OCI-LY3 (cell line): ENCODE results near the gene DDX39A.

Source experiments
- H2AFZ ChIP-seq: fragments of 200-600, 300-600 bp; shearing (Covaris generic); 2 replicates; pipeline ENCODE4 v1.6.0; 2014; ENCODE audit warnings: antibody characterized with exemption, low read depth, low read length
- H3K27ac ChIP-seq: fragments of 200-600, 300-600 bp; sonication (generic); 2 replicates; pipeline ENCODE4 v1.5.1; 2014; ENCODE audit warnings: mild to moderate bottlenecking, low read length, moderate library complexity, mixed read lengths
- H3K27me3 ChIP-seq: fragments of 200-600, 300-600 bp; sonication (generic); 2 replicates; pipeline ENCODE4 v1.6.1; 2014; ENCODE audit warnings: low read depth, low read length, mixed read lengths
- H3K36me3 ChIP-seq: fragments of 200-600, 300-600 bp; sonication (generic); replicated peaks from 2 replicates; pipeline ENCODE3; 2014; ENCODE audit warnings: low read depth, low read length, mixed read lengths
- H3K4me1 ChIP-seq: fragments of 300-600, 200-600 bp; sonication (generic); 2 replicates; pipeline ENCODE4 v1.6.1; 2014; ENCODE audit warnings: low read length, mixed read lengths
- H3K4me2 ChIP-seq: fragments of 200-600, 300-600 bp; sonication (generic); 2 replicates; pipeline ENCODE4 v1.6.1; 2014; ENCODE audit warnings: low read length, mixed read lengths
- H3K4me3 ChIP-seq: fragments of 300-600, 200-600 bp; sonication (generic); 2 replicates; pipeline ENCODE4 v1.5.1; 2014; ENCODE audit warnings: antibody characterized with exemption, mild to moderate bottlenecking, low read length, moderate library complexity
- H3K79me2 ChIP-seq: fragments of 300-600, 200-600 bp; shearing (Covaris generic); 2 replicates; pipeline ENCODE4 v1.6.1; 2014; ENCODE audit warnings: mild to moderate bottlenecking, low read length, mixed read lengths
- H3K9ac ChIP-seq: fragments of 300-600, 200-600 bp; shearing (Covaris generic); 2 replicates; pipeline ENCODE4 v1.6.0; 2014; ENCODE audit warnings: mild to moderate bottlenecking, low read length, moderate library complexity
- H3K9me3 ChIP-seq: fragments of 200-600, 300-600 bp; shearing (Covaris generic); 2 replicates; pipeline ENCODE4 v1.6.1; 2014; ENCODE audit warnings: low read length, mixed read lengths; ENCODE audit not compliant: insufficient read depth
- H4K20me1 ChIP-seq: fragments of 200-600, 300-600 bp; sonication (generic); 2 replicates; pipeline ENCODE4 v1.6.1; 2016; ENCODE audit warnings: low read length, mixed read lengths; ENCODE audit not compliant: insufficient read depth
- CTCF ChIP-seq: fragments of 200-600, 300-600 bp; sonication (generic); IDR thresholded peaks from 2 replicates; pipeline ENCODE4 v1.5.1; 2014; ENCODE audit warnings: antibody characterized with exemption, low read length, low read depth
- EZH2phosphoT487 ChIP-seq: fragments of 200-600 bp; shearing (Covaris generic); IDR thresholded peaks from 2 replicates; pipeline ENCODE4 v1.6.1; 2018; ENCODE audit warnings: antibody characterized with exemption, mixed run types, low read depth

Gene DDX39A

DNA sequence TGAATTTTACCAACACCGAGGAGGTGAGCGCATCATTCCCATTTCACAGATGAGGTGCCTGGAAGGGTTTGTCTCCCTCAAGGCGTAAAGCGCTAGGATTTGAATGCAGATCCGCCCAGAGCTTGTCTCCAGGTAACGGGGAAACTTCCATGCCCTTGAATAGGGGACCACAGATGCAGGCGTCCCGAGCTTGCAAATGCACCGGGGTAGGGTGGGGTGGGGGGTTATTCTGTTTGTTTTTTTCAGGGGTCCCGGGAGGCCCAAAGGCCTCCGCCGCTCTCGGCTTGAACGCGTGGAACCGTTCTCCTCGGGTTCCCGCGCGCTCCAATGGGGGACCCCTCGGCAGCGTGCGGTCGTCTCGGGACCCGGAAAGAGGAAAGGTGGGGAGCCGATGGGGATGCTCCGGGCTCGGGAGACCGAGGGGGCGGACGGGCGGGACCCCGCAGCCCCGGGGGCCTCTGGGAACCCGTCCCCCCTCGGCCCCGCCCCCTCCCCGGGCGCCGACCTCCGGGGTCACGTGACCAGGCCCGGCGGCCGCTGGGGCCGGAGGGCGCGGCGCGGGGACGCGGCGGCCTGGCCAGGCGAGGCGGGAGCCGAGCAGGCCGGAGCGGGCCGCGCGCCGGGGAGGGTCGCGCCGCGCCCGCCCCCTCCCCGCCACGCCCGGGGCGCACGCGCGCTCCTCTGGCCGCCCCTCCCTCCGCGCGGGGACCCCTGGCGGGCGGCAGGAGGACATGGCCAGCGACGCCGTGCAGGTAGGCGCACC, 13.8 kb upstream of the DDX39A start, which contains the start of gene PKN1:
PKN1 (plus strand) TSS at position 516 of the 763 bp plus-strand sequence; CDS start at position 732, 216 bp downstream.
- TF ChIP-seq CTCF = no peak
- no peak for TF ChIP-seq EZH2phosphoT487
- Histone ChIP-seq H3K27ac (peak within 1 kb of the TSS; percentile 56), H3K4me1 (peaks cover 17% of the 10 kb centered on the region), H4K20me1 (peaks cover 10% of the 10 kb centered on the region), H3K9me3 (no peaks in the 10 kb centered on the region), H3K4me3 (peak within 1 kb of the TSS; percentile 99), H3K27me3 (peaks cover 4% of the 10 kb centered on the region; the same call in 1 of the 2 replicates), H3K9ac (peak within 1 kb of the TSS; percentile 91), H2AFZ (peak within 1 kb of the TSS; percentile 99), H3K79me2 (peaks cover 48% of the 10 kb centered on the region), H3K36me3 (peaks cover 3% of the 10 kb centered on the region), H3K4me2 (peak within 1 kb of the TSS; percentile 98)

DNA sequence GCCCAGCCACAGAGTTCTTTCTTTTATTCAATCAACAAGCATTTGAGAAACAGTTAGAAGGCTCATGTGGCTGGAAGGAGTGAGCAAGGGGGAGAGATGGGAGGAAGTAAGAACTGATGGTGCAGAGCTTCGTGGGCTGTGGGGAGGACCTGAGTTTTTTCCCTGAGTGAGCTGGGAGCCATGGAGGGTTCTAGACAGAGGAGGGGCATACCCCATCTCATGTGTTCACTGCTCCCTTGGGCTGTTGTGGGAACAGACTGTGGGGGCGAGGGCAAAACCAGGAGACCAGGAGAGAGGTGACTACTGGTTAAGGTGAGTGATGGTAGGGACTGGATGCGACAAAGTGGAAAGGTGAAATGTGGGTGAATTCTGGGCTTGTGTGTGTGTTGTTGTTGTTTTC, 11.6 kb upstream of the DDX39A start:
- Histone ChIP-seq H3K27me3 (peaks cover 4% of the 10 kb centered on the region; the same call in 1 of the 2 replicates), H3K9ac (no peak overlapping the region), H3K4me1 (peaks cover 17% of the 10 kb centered on the region), H3K36me3 (peaks cover 3% of the 10 kb centered on the region), H3K9me3 (no peaks in the 10 kb centered on the region), H3K79me2 (peaks cover 30% of the 10 kb centered on the region), H2AFZ (no peak overlapping the region), H3K4me3 (no peak overlapping the region), H4K20me1 (peaks cover 10% of the 10 kb centered on the region), H3K4me2 (no peak overlapping the region), H3K27ac (no peak overlapping the region)
- no peak for TF ChIP-seq CTCF
- no peak for TF ChIP-seq EZH2phosphoT487

- H3K4me2 ChIP-seq = no peak overlapping the region
- peaks cover 4% of the 10 kb centered on the region; the same call in 1 of the 2 replicates for H3K27me3 ChIP-seq
- peaks cover 13% of the 10 kb centered on the region for H3K79me2 ChIP-seq
- no peak overlapping the region for H2AFZ ChIP-seq
- no peaks in the 10 kb centered on the region for H4K20me1 ChIP-seq
- no peaks in the 10 kb centered on the region for H3K9me3 ChIP-seq
- no peak overlapping the region for H3K4me3 ChIP-seq
- TF ChIP-seq CTCF (no peak), EZH2phosphoT487 (no peak)
- no peak overlapping the region for H3K9ac ChIP-seq
- no peak overlapping the region for H3K27ac ChIP-seq
- peaks cover 8% of the 10 kb centered on the region for H3K4me1 ChIP-seq
- no peaks in the 10 kb centered on the region for H3K36me3 ChIP-seq
Measured at GRCh38 chr19:14428882-14429416, 9.8 kb upstream of the DDX39A start.

GRCh38 chr19:14427461-14427860, 8.3 kb upstream of the DDX39A start:
- no peaks in the 10 kb centered on the region for H4K20me1 ChIP-seq
- H2AFZ ChIP-seq = no peak overlapping the region
- H3K4me2 ChIP-seq = no peak overlapping the region
- no peaks in the 10 kb centered on the region for H3K79me2 ChIP-seq
- no peak overlapping the region for H3K27ac ChIP-seq
- H3K4me1 ChIP-seq = peaks cover 13% of the 10 kb centered on the region
- no peaks in the 10 kb centered on the region for H3K36me3 ChIP-seq
- H3K9me3 ChIP-seq = no peaks in the 10 kb centered on the region
- no peak overlapping the region for H3K4me3 ChIP-seq
- TF ChIP-seq EZH2phosphoT487 (no peak), CTCF (no peak)
- no peak overlapping the region for H3K9ac ChIP-seq
- H3K27me3 ChIP-seq = peaks cover 4% of the 10 kb centered on the region; the same call in 1 of the 2 replicates
